GM12878 (cell line): ENCODE data around the gene SRPK2. TPM values are rescaled to one million over a fixed set of nuclear protein-coding genes. Genes with fewer than 3 reads are reported as not detected.

Experiments used
- ATAC-seq: fragments of 200-7000 bp; cut with Tn5 transposase; 3 replicates; pipeline ENCODE4 v1.9.1; 2020; ENCODE audit warnings: mild to moderate bottlenecking, moderate library complexity
- BruUV-seq: library from RNA; stranded (reverse); fragments of 400-500 nt; replicated peaks from 2 replicates; lab custom pipeline; 2021; lab: Mats Ljungman, UMichigan
- CTCF ChIA-PET: fragments of 300-600 bp; sonication (Branson Sonifier 250); formaldehyde crosslinking; extraction: SDS; loops from one replicate; lab custom pipeline; 2021; ENCODE audit warnings: inconsistent platforms; lab: Yijun Ruan, JAX
- POLR2A ChIA-PET: fragments of 350-600 bp; formaldehyde crosslinking; extraction: SDS; loops from one replicate; lab custom pipeline; 2021; ENCODE audit warnings: inconsistent platforms; lab: Charles Lee
- RAD21 ChIA-PET: fragments of 300-600 bp; sonication (Branson Sonifier 250); formaldehyde crosslinking; loops from one replicate; lab custom pipeline; 2023; ENCODE audit warnings: antibody characterized with exemption; ENCODE audit not compliant: unreplicated experiment; lab: Charles Lee
- SMC1A ChIA-PET: fragments of 300-600 bp; sonication (Branson Sonifier 250); formaldehyde crosslinking; loops from one replicate; lab custom pipeline; 2023; ENCODE audit not compliant: unreplicated experiment, uncharacterized antibody; lab: Charles Lee
- DNase-seq: peaks from one replicate; pipeline ENCODE4 v3.0.0-alpha.2; 2011; ENCODE audit warnings: low read depth, low spot score
- FAIRE-seq: peaks from 3 replicates; lab custom pipeline; 2011; peaks lifted over from hg19 to GRCh38; lab: Jason Lieb, UNC
- H2AFZ ChIP-seq: 2 replicates; pipeline ENCODE4 v1.6.0; 2011; ENCODE audit warnings: low read depth, low read length, control low read depth; ENCODE audit not compliant: control insufficient read depth
- H3K27ac ChIP-seq: 2 replicates; pipeline ENCODE4 v1.5.1; 2011; ENCODE audit warnings: control low read depth; ENCODE audit not compliant: control insufficient read depth, insufficient read depth
- H3K27me3 ChIP-seq, 2 experiments: replicated peaks in 1 of 2; 2 replicates each; pipeline versions ENCODE4 v1.6.0 to v1.6.1; 2011; ENCODE audit warnings: low read length in 1 of 2; ENCODE audit not compliant: control insufficient read depth in 2 of 2, insufficient read depth in 2 of 2
- H3K36me3 ChIP-seq, 2 experiments: 2 replicates each; pipeline ENCODE4 v1.5.1; 2011; ENCODE audit warnings: low read length in 1 of 2; ENCODE audit not compliant: control insufficient read depth in 2 of 2, insufficient read depth in 2 of 2
- H3K4me1 ChIP-seq: 2 replicates; pipeline ENCODE4 v1.6.1; 2011; ENCODE audit warnings: mild to moderate bottlenecking, low read length, moderate library complexity, mixed read lengths; ENCODE audit not compliant: control insufficient read depth, insufficient read depth
- H3K4me2 ChIP-seq: 2 replicates; pipeline ENCODE4 v1.6.0; 2011; ENCODE audit warnings: control low read depth; ENCODE audit not compliant: control insufficient read depth, insufficient read depth
- H3K4me3 ChIP-seq: fragments of 200-600 bp; sonication (generic); 2 replicates; pipeline ENCODE4 v1.5.1; 2016
- H3K79me2 ChIP-seq: 2 replicates; pipeline ENCODE4 v1.6.0; 2011; ENCODE audit warnings: low read length; ENCODE audit not compliant: control insufficient read depth, insufficient read depth
- H3K9ac ChIP-seq: 2 replicates; pipeline ENCODE4 v1.8.0; 2011; ENCODE audit warnings: low read length, control low read depth, mixed read lengths; ENCODE audit not compliant: control insufficient read depth, insufficient read depth
- H3K9me3 ChIP-seq: replicated peaks from 3 replicates; pipeline ENCODE4 v1.5.1; 2011; ENCODE audit warnings: mild to moderate bottlenecking, low read length; ENCODE audit not compliant: control insufficient read depth, insufficient read depth
- H4K20me1 ChIP-seq: 2 replicates; pipeline ENCODE4 v1.6.0; 2011; ENCODE audit not compliant: control insufficient read depth, insufficient read depth
- ATF2 ChIP-seq: IDR thresholded peaks from 2 replicates; pipeline ENCODE4 v1.6.1; 2012; ENCODE audit warnings: low read length, inconsistent platforms
- CHD2 ChIP-seq: IDR thresholded peaks from 2 replicates; pipeline ENCODE4 v1.6.1; 2011; ENCODE audit warnings: low read depth, low read length, improper control_type of control experiment, borderline replicate concordance
- CHD4 ChIP-seq: fragments of 200-600 bp; sonication (generic); IDR thresholded peaks from 2 replicates; pipeline ENCODE4 v1.6.1; 2016; ENCODE audit warnings: mild to moderate bottlenecking
- E2F8 ChIP-seq: fragments of 450-650 bp; IDR thresholded peaks from 2 replicates; pipeline ENCODE4 v1.6.1; 2018; ENCODE audit warnings: mild to moderate bottlenecking, low read depth, moderate library complexity; ENCODE audit not compliant: partially characterized antibody
- E4F1 ChIP-seq: fragments of 450-650 bp; IDR thresholded peaks from 2 replicates; pipeline ENCODE4 v1.6.1; 2018; ENCODE audit warnings: borderline replicate concordance, mild to moderate bottlenecking; ENCODE audit not compliant: partially characterized antibody
- EP300 ChIP-seq, 2 experiments: fragments of 150-350 bp in 1 of 2; IDR thresholded peaks; 2 replicates each; pipeline ENCODE4 v1.6.1; 2011 to 2012; ENCODE audit warnings: low read depth in 2 of 2, low read length in 2 of 2, borderline replicate concordance in 1 of 2, improper control_type of control experiment in 1 of 2, inconsistent platforms in 1 of 2; ENCODE audit not compliant: control insufficient read depth in 1 of 2
- ETV6 ChIP-seq, 2 experiments: fragments of 450-650 bp in 1 of 2; IDR thresholded peaks in 1 of 2; conservative IDR thresholded peaks in 1 of 2; 2 replicates each; pipeline ENCODE4 v1.6.1; 2014; ENCODE audit warnings: antibody characterized with exemption in 1 of 2, borderline replicate concordance in 1 of 2, low read depth in 1 of 2, mild to moderate bottlenecking in 1 of 2, moderate library complexity in 1 of 2
- EZH2 ChIP-seq: IDR thresholded peaks from 2 replicates; pipeline ENCODE4 v1.6.1; 2012; ENCODE audit warnings: low read depth, mild to moderate bottlenecking, control low read depth, inconsistent platforms, low read length, borderline replicate concordance; ENCODE audit not compliant: control insufficient read depth
- LARP7 ChIP-seq: fragments of 450-650 bp; IDR thresholded peaks from 2 replicates; pipeline ENCODE4 v1.6.1; 2017; ENCODE audit warnings: mild to moderate bottlenecking
- NBN ChIP-seq: fragments of 450-650 bp; IDR thresholded peaks from 2 replicates; pipeline ENCODE4 v1.6.1; 2016
- RBBP5 ChIP-seq: fragments of 200-600 bp; sonication (generic); conservative IDR thresholded peaks from 2 replicates; pipeline ENCODE4 v1.6.1; 2016
- ZNF217 ChIP-seq: fragments of 450-650 bp; IDR thresholded peaks from 2 replicates; pipeline ENCODE4 v1.6.1; 2017; ENCODE audit warnings: antibody characterized with exemption, mild to moderate bottlenecking
- WGBS: methylation state at CpG from one replicate; pipeline ENCODE4 v1.1.6; 2016; ENCODE audit warnings: low lambda C conversion rate; ENCODE audit not compliant: insufficient replicate concordance, insufficient coverage; ENCODE audit errors: missing lambda C conversion rate; 5-methylcytosine and 5-hydroxymethylcytosine counted together
- in situ Hi-C: fragments of 300-500 bp; cut with MboI; formaldehyde crosslinking; loops from 9 replicates; pipeline ENCODE4 v1.14.3; 2018; ENCODE audit warnings: mixed read lengths
- intact Hi-C: fragments of 100-400 bp; cut with micrococcal nuclease; formaldehyde crosslinking; loops from one replicate; pipeline ENCODE4 v1.14.2; 2022; ENCODE audit not compliant: unreplicated experiment
- polyA plus RNA-seq, 11 experiments: library from polyadenylated mRNA; depleted of rRNA in 4 of 11; unstranded in 6 of 11; stranded (reverse) in 5 of 11; fragments of >200 nt; fragmentation: Nextera tagmentation in 4 of 11; fragmentation: Illumina TruSeq in 1 of 11; extraction: Ambion mirVana in 4 of 11; extraction: Trizol in 1 of 11; gene quantifications; 1 replicate in 1 of 11; 2 replicates in 10 of 11; pipeline versions ENCODE4 v1.2.1 to v1.2.3, GENCODE V29; 2011 to 2016; ENCODE audit warnings: inconsistent platforms in 2 of 11, missing spikeins in 2 of 11, low read depth in 1 of 11
- total RNA-seq, 4 experiments: library from RNA; depleted of rRNA in 3 of 4; stranded (reverse); fragments of >200 nt in 3 of 4; fragmentation: Illumina TruSeq in 1 of 4; extraction: Trizol in 1 of 4; gene quantifications; 2 replicates each; pipeline versions ENCODE4 v1.2.1 to v1.2.3, GENCODE V29; 2013 to 2021

Gene SRPK2
- total and polyA plus RNA-seq, 10 of the 15 experiments (the other 5 are each of a cell fraction or from before 2014, with no cell fraction given) = 13.2 to 32.8 (median 24.5) TPM

GRCh38 chr7:105187302-105188169, 201.2 kb downstream of the SRPK2 start (continued):
- no peak for TF ChIP-seq CHD2

GRCh38 chr7:105185290-105186010, 203.3 kb downstream of the SRPK2 start:
- H3K4me1 ChIP-seq = peaks cover 11% of the 10 kb centered on the region; the same call in 1 of the 2 replicates
- BruUV-seq = no TSS peak
- H3K4me3 ChIP-seq = no peak overlapping the region
- intact Hi-C loops = no loop called here
- in situ Hi-C loops = no loop called here
- 97% methylated on average over 2 of the region's 2 CpGs for WGBS
- no peaks in the 10 kb centered on the region for H4K20me1 ChIP-seq
- H3K9me3 ChIP-seq = no peaks in the 10 kb centered on the region; the same call in 2 of the 3 replicates
- no peaks in the 10 kb centered on the region; the same call in 1 of the 2 replicates for H3K79me2 ChIP-seq
- POLR2A ChIA-PET = no interaction called here
- DNase-seq (no peak), FAIRE-seq (no peak), ATAC-seq (no peak)
- H2AFZ ChIP-seq = no peak overlapping the region
- H3K27me3 ChIP-seq = no peaks in the 10 kb centered on the region
- CTCF ChIA-PET = interaction anchor here (0.7 to 1.0 kb wide), 2 partner anchors 9 to 44 kb away, joined by 3 to 5 read pairs; no protein-coding TSS in a partner anchor
- H3K4me2 ChIP-seq = no peak overlapping the region
- RAD21 ChIA-PET = interaction anchor here (0.7 to 1.8 kb wide), 2 partner anchors 119 to 203 kb away, joined by 3 to 5 read pairs; no protein-coding TSS in a partner anchor
- H3K36me3 ChIP-seq = no peaks in the 10 kb centered on the region
- H3K9ac ChIP-seq = no peak overlapping the region
- no peak overlapping the region for H3K27ac ChIP-seq
- SMC1A ChIA-PET = interaction anchor here (2.9 kb wide), 1 partner anchor 15 kb away, joined by 15 read pairs; no protein-coding TSS in a partner anchor
- TF ChIP-seq E2F8 = no peak
- TF ChIP-seq E4F1 = no peak
- TF ChIP-seq NBN = no peak
- TF ChIP-seq ATF2 = no peak
- TF ChIP-seq ZNF217 = no peak
- TF ChIP-seq EP300 (IDR thresholded peaks at IDR 0.05; ENCODE audit: borderline replicate concordance in 1 of 2, control insufficient read depth in 1 of 2, low read depth in 2 of 2, low read length in 2 of 2) = no peak
- TF ChIP-seq LARP7 = no peak
- no peak for TF ChIP-seq ETV6 (conservative IDR thresholded peaks at IDR 0.05 in 1 of 2, IDR thresholded peaks at IDR 0.05 in 1 of 2; ENCODE audit: borderline replicate concordance in 1 of 2, low read depth in 1 of 2)
- no peak for TF ChIP-seq RBBP5
- TF ChIP-seq CHD4 = no peak
- no peak for TF ChIP-seq EZH2
